HCT116 (cell line): Measurements from ENCODE around the gene DHX57. TPM values are rescaled to one million over a fixed set of nuclear protein-coding genes. Genes with fewer than 3 reads are reported as not detected.

Experiments used
- ATAC-seq: fragments of 200-7000 bp; cut with Tn5 transposase; 2 replicates; pipeline ENCODE4 v1.9.1; 2020; ENCODE audit warnings: mild to moderate bottlenecking, moderate library complexity
- BruUV-seq: library from RNA; stranded (reverse); fragments of 400-500 nt; replicated peaks from 2 replicates; lab custom pipeline; 2021; lab: Mats Ljungman, UMichigan
- CTCF ChIA-PET: fragments of 300-600 bp; sonication (Branson Sonifier 250); formaldehyde crosslinking; loops from one replicate; lab custom pipeline; 2021; ENCODE audit warnings: antibody characterized with exemption; lab: Charles Lee
- POLR2A ChIA-PET: fragments of 300-600, 350-600 bp; sonication (Branson Sonifier 250); formaldehyde crosslinking; loops from one replicate; lab custom pipeline; 2021; ENCODE audit warnings: antibody characterized with exemption; lab: Charles Lee
- RAD21 ChIA-PET, 2 experiments: fragments of 300-600 bp; sonication (Branson Sonifier 250); formaldehyde crosslinking; loops; one replicate each; lab custom pipeline; 2023; ENCODE audit warnings: low total read pairs in 2 of 2; ENCODE audit not compliant: uncharacterized antibody in 2 of 2, unreplicated experiment in 2 of 2, low non-redundant PET in 1 of 2; lab: Charles Lee
- DNase-seq: peaks from one replicate; pipeline ENCODE4 v3.0.0-alpha.2; 2010; ENCODE audit warnings: low read depth, low spot score
- H2AFZ ChIP-seq: fragments of 200-600 bp; shearing (Covaris generic), sonication (generic); 2 replicates; pipeline ENCODE4 v1.6.1; 2017; ENCODE audit warnings: low read depth, mixed run types, mixed read lengths, antibody characterized with exemption, low read length; ENCODE audit not compliant: poor library complexity, severe bottlenecking
- H3K27ac ChIP-seq: 2 replicates; pipeline ENCODE4 v1.5.1; 2012; ENCODE audit warnings: low read depth, low read length
- H3K27me3 ChIP-seq: fragments of 200-600 bp; sonication (generic); 2 replicates; pipeline ENCODE4 v1.6.1; 2016; ENCODE audit warnings: mixed run types, low read length, mixed read lengths; ENCODE audit not compliant: insufficient read depth
- H3K36me3 ChIP-seq, 2 experiments: fragments of 200-500 bp in 1 of 2; fragments of 200-600 bp in 1 of 2; sonication (Bioruptor generic) in 1 of 2; sonication (generic) in 1 of 2; 2 replicates each; pipeline versions ENCODE4 v1.5.1 to v1.6.1; 2014 to 2016; ENCODE audit warnings: low read length in 2 of 2, inconsistent platforms in 1 of 2, mixed read lengths in 1 of 2, mixed run types in 1 of 2; ENCODE audit not compliant: insufficient read depth in 2 of 2, control insufficient read depth in 1 of 2
- H3K4me1 ChIP-seq, 2 experiments: fragments of 200-600 bp in 1 of 2; sonication (generic) in 1 of 2; 2 replicates each; pipeline versions ENCODE4 v1.5.1 to v1.6.1; 2012 to 2017; ENCODE audit warnings: low read length in 2 of 2, inconsistent platforms in 1 of 2, mild to moderate bottlenecking in 1 of 2, mixed read lengths in 1 of 2, mixed run types in 1 of 2, moderate library complexity in 1 of 2; ENCODE audit not compliant: insufficient read depth in 2 of 2, control insufficient read depth in 1 of 2
- H3K4me2 ChIP-seq: fragments of 200-600 bp; sonication (generic); 2 replicates; pipeline ENCODE4 v1.6.1; 2017; ENCODE audit warnings: mixed run types, low read length, mixed read lengths
- H3K4me3 ChIP-seq, 2 experiments: fragments of 200-600 bp in 1 of 2; sonication (generic) in 1 of 2; replicated peaks in 1 of 2; 2 replicates each; pipeline ENCODE4 v1.5.1; 2011 to 2016; ENCODE audit warnings: low read length in 2 of 2, control low read depth in 1 of 2, low read depth in 1 of 2, mild to moderate bottlenecking in 1 of 2, mixed read lengths in 1 of 2, mixed run types in 1 of 2
- H3K79me2 ChIP-seq: fragments of 200-600 bp; sonication (generic); 2 replicates; pipeline ENCODE4 v1.6.1; 2017; ENCODE audit warnings: mild to moderate bottlenecking, mixed run types, low read length, moderate library complexity, mixed read lengths; ENCODE audit not compliant: insufficient read depth
- H3K9ac ChIP-seq: fragments of 200-600 bp; sonication (generic); 2 replicates; pipeline ENCODE4 v1.6.1; 2016; ENCODE audit warnings: low read length, mixed read lengths
- H3K9me2 ChIP-seq: fragments of 200-600 bp; sonication (generic), shearing (Covaris generic); 2 replicates; pipeline ENCODE4 v1.6.1; 2017; ENCODE audit warnings: mixed run types, mild to moderate bottlenecking, moderate library complexity; ENCODE audit not compliant: insufficient read depth
- H3K9me3 ChIP-seq, 2 experiments: fragments of 200-500 bp in 1 of 2; fragments of 200-600 bp in 1 of 2; sonication (Bioruptor generic) in 1 of 2; sonication (generic) in 1 of 2; 2 replicates each; pipeline ENCODE4 v1.6.1; 2014 to 2017; ENCODE audit warnings: low read length in 2 of 2, mixed read lengths in 2 of 2, inconsistent platforms in 1 of 2, low read depth in 1 of 2, mild to moderate bottlenecking in 1 of 2, mixed run types in 1 of 2, moderate library complexity in 1 of 2; ENCODE audit not compliant: control insufficient read depth in 1 of 2, insufficient read depth in 1 of 2
- H4K20me1 ChIP-seq: fragments of 200-600 bp; sonication (generic), shearing (Covaris generic); 2 replicates; pipeline ENCODE4 v1.6.1; 2017; ENCODE audit warnings: mixed run types, mild to moderate bottlenecking, moderate library complexity; ENCODE audit not compliant: insufficient read depth
- CBX3 ChIP-seq: IDR thresholded peaks from 2 replicates; pipeline ENCODE4 v1.6.1; 2012; ENCODE audit warnings: low read depth
- CTCF ChIP-seq, 3 experiments: fragments of 200-600 bp in 1 of 3; sonication (generic) in 1 of 3; IDR thresholded peaks in 2 of 3; conservative IDR thresholded peaks in 1 of 3; 2 replicates each; pipeline ENCODE4 v1.5.1; 2012 to 2017; ENCODE audit warnings: low read depth in 2 of 3, low read length in 2 of 3, antibody characterized with exemption in 1 of 3, borderline replicate concordance in 1 of 3, control low read depth in 1 of 3, mild to moderate bottlenecking in 1 of 3, mixed read lengths in 1 of 3, mixed run types in 1 of 3, moderate library complexity in 1 of 3; ENCODE audit not compliant: insufficient read depth in 1 of 3
- EGR1 ChIP-seq: IDR thresholded peaks from 2 replicates; pipeline ENCODE4 v1.6.1; 2012; ENCODE audit warnings: low read depth
- ELF1 ChIP-seq: IDR thresholded peaks from 2 replicates; pipeline ENCODE4 v1.6.1; 2012; ENCODE audit warnings: low read depth, borderline replicate concordance
- EZH2 ChIP-seq: fragments of 200-600 bp; sonication (generic); IDR thresholded peaks from 2 replicates; pipeline ENCODE4 v1.6.1; 2017; ENCODE audit warnings: antibody characterized with exemption, mixed run types
- JUND ChIP-seq: IDR thresholded peaks from 2 replicates; pipeline ENCODE4 v1.6.1; 2012
- POLR2A ChIP-seq: IDR thresholded peaks from 2 replicates; pipeline ENCODE4 v1.7.0; 2011; ENCODE audit warnings: borderline replicate concordance; ENCODE audit not compliant: insufficient read depth, insufficient read length; ENCODE audit errors: extremely low read depth
- POLR2AphosphoS5 ChIP-seq: IDR thresholded peaks from 2 replicates; pipeline ENCODE4 v1.6.1; 2011; ENCODE audit warnings: mild to moderate bottlenecking, low read depth, low read length, moderate library complexity
- RAD21 ChIP-seq: IDR thresholded peaks from 2 replicates; pipeline ENCODE4 v1.6.1; 2012; ENCODE audit warnings: low read depth, mild to moderate bottlenecking
- SP1 ChIP-seq: IDR thresholded peaks from 2 replicates; pipeline ENCODE4 v1.6.1; 2012; ENCODE audit warnings: low read depth
- YY1 ChIP-seq: IDR thresholded peaks from 2 replicates; pipeline ENCODE4 v1.6.1; 2011; ENCODE audit warnings: low read length, low read depth, moderate library complexity, mild to moderate bottlenecking; ENCODE audit not compliant: insufficient replicate concordance; ENCODE audit errors: extremely low read depth
- ZBTB33 ChIP-seq: IDR thresholded peaks from 2 replicates; pipeline ENCODE4 v1.6.1; 2011; ENCODE audit warnings: mild to moderate bottlenecking, low read length, moderate library complexity; ENCODE audit not compliant: insufficient replicate concordance; ENCODE audit errors: extremely low read depth
- ZFX ChIP-seq: fragments of 450-650 bp; IDR thresholded peaks from 2 replicates; pipeline ENCODE4 v1.6.1; 2017
- ZNF274 ChIP-seq: fragments of 200-500 bp; sonication (Bioruptor generic); IDR thresholded peaks from 2 replicates; pipeline ENCODE4 v1.6.1; 2014; ENCODE audit warnings: mild to moderate bottlenecking, low read depth, low read length, inconsistent platforms
- intact Hi-C: fragments of 100-400 bp; cut with micrococcal nuclease; formaldehyde crosslinking; loops from 2 replicates; pipeline ENCODE4 v1.10.0; 2022
- total RNA-seq: library from RNA; stranded (reverse); gene quantifications from one replicate; pipeline ENCODE4 v1.2.1, GENCODE V29; 2021; ENCODE audit not compliant: unreplicated experiment
- TF ChIP-seq, protein P1 (sequence below): IDR thresholded peaks from 2 replicates; pipeline ENCODE4 v1.6.1; 2012; ENCODE audit warnings: low read depth

DHX57 gene
- total RNA-seq, 1 experiment from 2014 or later, result 19.4 TPM

GRCh38 chr2:38907242-38907641, 31.5 kb upstream of the DHX57 start:
- no peak overlapping the region for H3K9ac ChIP-seq
- H3K27me3 ChIP-seq, result no peaks in the 10 kb centered on the region
- ATAC-seq, result no peak
- no peak overlapping the region for H3K4me3 ChIP-seq
- no TSS peak for BruUV-seq
- H3K9me2 ChIP-seq, result no peaks in the 10 kb centered on the region
- ChIA-PET RAD21 (no interaction called here), POLR2A (no interaction called here), CTCF (no interaction called here)
- H3K9me3 ChIP-seq, result no peaks in the 10 kb centered on the region
- no peak overlapping the region for H3K27ac ChIP-seq
- H3K79me2 ChIP-seq, result no peaks in the 10 kb centered on the region
- H4K20me1 ChIP-seq, result no peaks in the 10 kb centered on the region
- intact Hi-C loops, result no loop called here
- H3K4me2 ChIP-seq, result no peak overlapping the region
- no peak overlapping the region for H2AFZ ChIP-seq
- no peak for DNase-seq
- H3K4me1 ChIP-seq, result peaks cover 0 to 6% of the 10 kb centered on the region in 2 experiments; a peak in 1 of 4 replicates
- no peaks in the 10 kb centered on the region for H3K36me3 ChIP-seq
- TF ChIP-seq POLR2AphosphoS5 (no peak), ZFX (no peak), ZBTB33 (no peak), CTCF (IDR thresholded peaks at IDR 0.05 in 2 of 3, conservative IDR thresholded peaks at IDR 0.05 in 1 of 3; ENCODE audit: borderline replicate concordance in 1 of 3, insufficient read depth in 1 of 3, low read depth in 2 of 3, low read length in 2 of 3) (no peak), RAD21 (no peak), EZH2 (no peak), ELF1 (no peak), SP1 (no peak), YY1 (no peak), ZNF274 (no peak), CBX3 (no peak), POLR2A (no peak), JUND (no peak), EGR1 (no peak)
- TF ChIP-seq, protein P1, sequence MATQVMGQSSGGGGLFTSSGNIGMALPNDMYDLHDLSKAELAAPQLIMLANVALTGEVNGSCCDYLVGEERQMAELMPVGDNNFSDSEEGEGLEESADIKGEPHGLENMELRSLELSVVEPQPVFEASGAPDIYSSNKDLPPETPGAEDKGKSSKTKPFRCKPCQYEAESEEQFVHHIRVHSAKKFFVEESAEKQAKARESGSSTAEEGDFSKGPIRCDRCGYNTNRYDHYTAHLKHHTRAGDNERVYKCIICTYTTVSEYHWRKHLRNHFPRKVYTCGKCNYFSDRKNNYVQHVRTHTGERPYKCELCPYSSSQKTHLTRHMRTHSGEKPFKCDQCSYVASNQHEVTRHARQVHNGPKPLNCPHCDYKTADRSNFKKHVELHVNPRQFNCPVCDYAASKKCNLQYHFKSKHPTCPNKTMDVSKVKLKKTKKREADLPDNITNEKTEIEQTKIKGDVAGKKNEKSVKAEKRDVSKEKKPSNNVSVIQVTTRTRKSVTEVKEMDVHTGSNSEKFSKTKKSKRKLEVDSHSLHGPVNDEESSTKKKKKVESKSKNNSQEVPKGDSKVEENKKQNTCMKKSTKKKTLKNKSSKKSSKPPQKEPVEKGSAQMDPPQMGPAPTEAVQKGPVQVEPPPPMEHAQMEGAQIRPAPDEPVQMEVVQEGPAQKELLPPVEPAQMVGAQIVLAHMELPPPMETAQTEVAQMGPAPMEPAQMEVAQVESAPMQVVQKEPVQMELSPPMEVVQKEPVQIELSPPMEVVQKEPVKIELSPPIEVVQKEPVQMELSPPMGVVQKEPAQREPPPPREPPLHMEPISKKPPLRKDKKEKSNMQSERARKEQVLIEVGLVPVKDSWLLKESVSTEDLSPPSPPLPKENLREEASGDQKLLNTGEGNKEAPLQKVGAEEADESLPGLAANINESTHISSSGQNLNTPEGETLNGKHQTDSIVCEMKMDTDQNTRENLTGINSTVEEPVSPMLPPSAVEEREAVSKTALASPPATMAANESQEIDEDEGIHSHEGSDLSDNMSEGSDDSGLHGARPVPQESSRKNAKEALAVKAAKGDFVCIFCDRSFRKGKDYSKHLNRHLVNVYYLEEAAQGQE, result no peak
